Activated CD4-positive, alpha-beta T cell treated with anti-CD3 and anti-CD28 coated beads for 4 hours (primary cell): ENCODE results near the gene ERCC6.
A peak's percentile ranks its signal among the peaks of the same experiment; 100 is the strongest.

Source experiments
- DNase-seq, 2 donors: peaks; one replicate each; pipeline ENCODE4 v3.0.0-alpha.2; 2020

ERCC6 gene

GRCh38 chr10:49543604-49544003 lies 4.7 kb upstream of the ERCC6 start:
- no peak for DNase-seq

DNA sequence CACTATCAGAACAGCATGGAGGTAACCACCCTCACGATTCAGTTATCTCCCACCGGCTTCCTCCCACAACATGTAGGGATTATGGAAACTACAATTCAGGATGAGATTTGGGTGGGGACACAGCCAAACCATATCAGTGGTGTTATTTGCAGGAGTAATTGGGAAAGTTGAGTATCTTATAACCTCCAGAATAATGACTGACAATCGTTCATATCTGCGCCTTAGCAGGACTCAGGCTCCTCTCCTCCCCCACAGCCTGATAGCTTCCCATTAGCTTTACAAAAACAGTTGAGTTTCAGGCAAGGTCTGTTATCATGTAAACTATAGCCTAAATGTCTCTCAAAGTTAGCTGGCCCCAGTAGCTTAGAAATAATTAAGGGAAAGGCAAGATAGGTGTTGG lies 3.4 kb upstream of the ERCC6 start:
- no peak for DNase-seq

DNA sequence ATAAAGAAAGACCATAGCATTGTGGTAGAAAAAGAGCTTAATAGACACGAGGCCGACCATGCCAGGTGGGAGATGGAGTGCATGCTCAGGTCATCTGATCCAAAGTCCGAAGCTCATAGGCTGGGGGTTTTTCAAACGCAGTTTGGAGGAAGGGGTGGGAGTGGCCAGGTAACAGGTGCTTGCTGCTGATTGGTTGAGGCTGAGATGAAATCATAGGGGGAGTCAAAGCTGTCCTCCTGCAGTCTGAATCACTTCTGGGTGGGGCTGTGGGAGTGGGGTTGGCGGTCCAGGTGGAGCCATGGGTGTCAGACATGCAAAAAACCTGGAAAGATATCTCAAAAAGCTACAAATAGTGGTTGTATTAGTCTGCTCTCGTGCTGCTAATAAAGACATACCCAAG lies 2.8 kb upstream of the ERCC6 start:
- no peak for DNase-seq

DNA sequence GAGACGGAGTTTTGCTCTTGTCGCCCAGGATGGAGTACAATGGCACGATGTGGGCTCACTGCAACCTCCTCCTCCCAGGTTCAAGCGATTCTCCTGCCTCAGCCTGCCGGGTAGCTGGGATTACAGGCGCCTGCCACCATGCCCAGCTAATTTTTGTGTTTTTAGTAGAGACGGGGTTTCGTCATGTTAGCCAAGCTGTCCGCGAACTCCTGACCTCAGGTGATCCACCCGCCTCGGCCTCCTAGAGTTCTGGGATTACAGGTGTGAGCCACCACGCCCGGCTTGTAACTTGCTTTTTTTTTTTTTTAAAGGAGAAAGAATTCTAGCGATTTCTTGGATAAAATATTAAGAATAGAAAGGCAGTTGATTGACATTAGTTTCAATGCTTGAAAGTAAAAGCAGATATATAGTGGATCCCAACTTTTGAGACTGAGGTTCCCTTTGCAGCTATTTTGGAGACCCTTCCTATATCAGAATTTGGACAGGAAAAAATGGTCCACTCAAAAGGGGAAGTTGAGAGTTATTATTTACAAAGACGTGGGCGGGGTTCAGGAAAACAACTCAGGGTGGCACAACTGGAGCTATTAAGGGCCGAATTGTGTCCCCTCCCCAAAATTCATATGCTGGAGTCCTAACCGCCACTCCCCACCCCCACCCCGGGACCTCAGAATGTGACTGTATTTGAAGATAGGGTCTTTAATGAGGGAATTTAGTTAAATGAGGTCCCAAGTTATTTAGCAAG lies 1.3 kb upstream of the ERCC6 start:
- DNase-seq: no peak

DNA sequence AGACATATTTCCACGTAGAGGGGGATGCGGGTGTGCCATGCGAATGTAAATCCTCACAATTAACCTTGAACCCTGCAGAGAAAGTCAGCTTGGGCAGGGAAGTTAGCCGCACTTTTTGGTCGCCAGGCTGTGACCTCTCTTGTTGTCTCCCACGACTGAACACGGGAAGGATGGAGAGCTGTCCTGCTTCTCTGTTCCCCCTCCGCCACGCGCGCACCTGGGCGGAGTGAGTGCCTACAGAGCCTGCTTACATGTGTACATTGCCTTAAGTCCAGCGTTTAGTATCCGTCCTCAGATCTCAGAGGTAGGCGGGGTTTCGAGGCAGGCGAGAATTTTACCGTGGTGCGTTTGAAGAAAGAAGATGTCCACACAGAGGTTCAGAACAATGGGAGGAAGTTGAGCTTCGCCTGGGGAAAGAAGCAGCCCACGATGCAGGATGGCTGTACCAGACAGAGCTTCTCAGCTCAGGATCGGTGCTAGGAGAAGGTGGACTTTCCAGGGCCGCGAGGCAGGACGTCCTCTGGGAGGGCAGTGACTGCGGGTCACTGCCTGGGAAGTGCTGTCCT lies 482 bp upstream of the ERCC6 start:
- DNase-seq: peak in 1 of 2 donors; percentile 7

DNA sequence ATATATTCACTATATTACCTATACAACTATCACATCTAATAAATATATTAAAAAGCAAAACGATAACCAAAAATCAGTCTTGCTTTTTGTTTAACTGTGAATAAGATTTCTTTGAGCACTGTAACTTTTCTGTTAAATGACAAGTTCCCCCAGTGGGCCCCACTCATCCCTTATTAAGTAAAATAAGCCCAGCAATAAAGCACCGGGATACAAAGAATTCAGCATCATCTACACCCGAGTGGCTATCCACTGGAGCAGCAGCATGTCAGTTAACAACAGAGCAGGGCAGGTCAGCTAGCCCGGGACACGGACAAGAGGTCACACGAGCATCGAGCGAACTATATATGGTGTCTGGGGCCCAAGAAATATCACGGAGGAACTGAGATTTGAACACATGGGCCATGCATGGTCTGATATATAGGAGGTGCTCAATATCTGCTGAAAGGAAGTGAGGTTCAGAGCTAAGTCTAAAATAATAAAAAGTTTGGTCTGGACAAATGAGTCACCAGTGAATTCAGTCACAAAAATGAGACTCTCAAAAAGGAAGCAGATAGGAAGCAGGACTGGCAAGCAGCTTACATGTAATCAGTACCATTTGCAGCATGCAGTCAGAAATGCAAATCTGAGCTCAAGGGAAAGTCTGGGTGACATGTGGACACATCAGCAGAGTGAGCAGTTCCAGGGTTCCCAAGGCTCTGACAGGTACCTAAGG lies 4.1 kb downstream of the ERCC6 start:
- DNase-seq: no peak

- DNase-seq: no peak
Observed at GRCh38 chr10:49532461-49532860, 6.5 kb downstream of the ERCC6 start.

- DNase-seq: no peak
Observed at GRCh38 chr10:49528977-49529506, 9.9 kb downstream of the ERCC6 start.

GRCh38 chr10:49527850-49528249 lies 11.1 kb downstream of the ERCC6 start:
- no peak for DNase-seq

- DNase-seq: no peak
Observed at GRCh38 chr10:49527061-49527460, 11.9 kb downstream of the ERCC6 start.

GRCh38 chr10:49526619-49527018 lies 12.3 kb downstream of the ERCC6 start:
- DNase-seq: no peak

- no peak for DNase-seq
Observed at GRCh38 chr10:49524496-49524895, 14.4 kb downstream of the ERCC6 start.

- no peak for DNase-seq
Observed at GRCh38 chr10:49523301-49523700, 15.6 kb downstream of the ERCC6 start.

GRCh38 chr10:49521062-49521461 lies 17.9 kb downstream of the ERCC6 start:
- DNase-seq: no peak

DNA sequence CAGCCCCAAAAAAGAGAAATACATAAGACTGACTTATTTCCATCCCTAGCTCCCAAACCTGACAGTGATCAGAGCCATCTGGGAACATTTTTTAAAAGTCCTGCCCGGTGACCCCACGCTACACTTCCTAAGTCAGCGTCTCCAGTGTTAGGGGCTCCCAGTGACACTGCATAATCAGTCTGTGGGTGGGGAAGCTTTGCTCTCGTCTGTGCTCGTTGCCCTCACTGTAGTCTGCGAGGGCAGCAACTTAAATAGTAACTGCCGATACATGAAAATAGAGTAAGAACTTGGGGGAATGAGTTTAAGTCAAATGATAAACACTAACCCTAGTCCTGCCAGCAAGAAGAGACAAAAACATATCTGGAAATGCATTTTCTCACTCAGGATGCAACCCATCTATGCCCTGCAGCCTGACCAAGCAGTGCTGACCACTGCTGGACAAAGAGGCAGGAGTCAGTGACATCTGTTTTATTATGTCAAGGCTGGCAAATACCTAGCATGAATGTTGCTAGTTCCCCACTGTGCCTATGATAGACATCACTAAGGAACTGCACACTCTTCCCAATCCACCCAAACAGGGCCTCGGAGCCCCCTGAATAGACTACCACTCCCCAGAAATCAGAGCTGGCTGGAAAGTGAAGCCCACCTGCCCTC lies 18.7 kb downstream of the ERCC6 start:
- no peak for DNase-seq

DNA sequence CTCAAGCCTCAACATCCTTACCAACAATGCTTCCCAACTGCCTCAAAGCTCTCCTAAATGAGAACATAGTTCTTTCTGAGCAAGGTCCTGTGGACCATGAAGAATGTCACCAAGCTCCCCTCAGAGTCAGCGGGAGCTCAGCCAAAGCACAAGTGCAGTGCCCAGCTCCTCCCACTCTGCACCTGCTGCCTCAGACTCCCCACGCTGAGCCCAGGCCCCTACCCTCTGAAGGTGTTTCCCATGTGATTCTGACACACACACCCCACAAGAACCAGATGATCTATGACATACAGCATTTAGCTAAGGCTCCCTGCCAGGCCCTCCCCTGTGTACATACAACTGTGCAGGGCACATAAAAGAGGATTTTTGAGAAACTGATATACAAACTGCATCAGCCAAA lies 19.2 kb downstream of the ERCC6 start:
- no peak for DNase-seq

- peak; percentile 9 to 38 for DNase-seq
Observed at GRCh38 chr10:49518982-49519578, 19.8 kb downstream of the ERCC6 start.

DNA sequence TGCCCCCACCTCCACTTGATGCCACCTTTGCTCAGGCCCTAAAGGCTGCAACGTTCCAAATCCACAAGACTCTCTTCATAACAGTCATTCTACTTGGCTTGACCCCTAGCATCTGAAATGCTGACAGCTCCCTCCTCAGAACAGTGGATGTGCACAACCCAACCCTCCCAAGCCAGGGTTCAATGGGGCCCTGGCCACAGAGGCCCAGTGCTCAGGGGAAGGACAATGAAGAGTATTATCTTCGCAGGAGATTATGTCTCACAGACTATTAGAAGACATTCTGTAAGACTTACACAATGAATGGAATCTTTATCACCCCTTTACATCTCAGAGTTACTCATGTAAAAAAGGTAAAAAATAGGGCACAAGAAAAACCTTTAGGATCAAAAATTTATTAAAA lies 20.4 kb downstream of the ERCC6 start:
- no peak for DNase-seq

DNA sequence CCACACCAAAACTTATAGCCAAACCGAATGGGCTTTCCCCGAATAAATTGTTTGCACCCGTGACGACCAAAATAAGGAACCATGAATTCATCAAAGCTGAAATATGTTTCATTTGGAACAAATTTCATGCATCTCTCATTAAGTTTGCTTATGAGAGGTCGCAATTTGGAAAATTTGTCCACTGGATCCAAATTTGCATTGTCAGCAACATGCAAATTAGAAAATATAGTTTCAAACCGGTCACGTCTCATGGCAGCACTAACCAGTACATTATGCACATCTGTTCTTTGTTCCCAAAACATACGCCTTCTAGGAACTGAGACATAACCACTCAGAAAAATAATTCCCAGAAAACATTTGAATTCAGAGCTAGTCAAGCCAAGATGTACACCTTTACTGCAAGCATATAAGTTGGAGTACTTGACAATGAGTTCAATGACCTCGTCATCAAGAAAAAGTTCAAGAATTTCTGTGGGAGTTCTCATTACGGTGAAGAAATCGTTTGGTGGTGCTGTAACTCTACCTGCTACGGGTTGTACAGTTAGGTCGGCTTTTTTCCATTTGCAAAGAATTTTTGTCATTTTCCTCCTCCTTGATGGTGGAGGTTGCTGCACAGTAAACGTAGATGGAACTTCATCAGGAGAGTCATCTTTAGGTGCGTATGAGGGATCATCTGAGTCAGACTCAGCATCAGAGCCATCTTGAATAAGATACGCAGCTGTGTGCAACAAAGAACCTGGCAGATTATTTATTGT lies 22.5 kb downstream of the ERCC6 start:
- no peak for DNase-seq

DNA sequence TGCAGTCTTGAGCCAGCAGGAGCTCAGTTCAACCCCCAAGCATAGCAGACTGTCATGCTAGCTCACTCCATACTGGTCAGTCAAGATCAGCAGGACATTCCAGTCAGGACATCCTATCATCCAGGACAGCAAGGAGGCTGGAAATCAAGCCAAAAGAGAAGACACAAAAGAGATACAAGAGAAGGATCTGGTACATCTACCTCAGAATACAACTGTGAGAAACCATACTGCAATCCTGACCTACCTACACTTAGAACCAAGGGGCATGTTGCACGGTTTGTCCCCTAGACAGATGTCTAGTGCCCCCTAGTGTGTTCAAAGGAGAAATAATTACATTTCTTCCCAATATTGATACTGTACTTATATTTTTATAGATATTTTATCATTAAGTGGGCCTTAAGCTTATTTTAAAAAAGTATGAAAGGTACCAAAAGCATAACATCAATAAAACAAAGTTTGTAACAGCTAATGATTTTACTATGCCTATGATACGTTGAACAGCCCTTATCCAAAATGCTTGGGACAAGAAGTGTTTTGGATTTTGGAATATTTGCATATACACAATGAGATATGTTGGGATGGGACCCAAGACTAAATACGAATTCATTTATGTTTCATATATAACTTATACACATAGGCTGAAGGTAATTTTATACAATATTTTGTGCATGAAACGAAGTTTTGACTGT lies 26.7 kb downstream of the ERCC6 start:
- peak in 1 of 2 donors; percentile 5 for DNase-seq

- no peak for DNase-seq
Observed at GRCh38 chr10:49509771-49510303, 29.1 kb downstream of the ERCC6 start.
